GM12878 (cell line): Measurements from ENCODE around the gene CSRP2.

Experiments
- NFYB ChIP-seq: IDR thresholded peaks from 2 replicates; pipeline ENCODE4 v1.6.1; 2011; ENCODE audit warnings: low read depth, mild to moderate bottlenecking, low read length, improper control_type of control experiment, moderate library complexity; ENCODE audit not compliant: insufficient read depth
- SP1 ChIP-seq: IDR thresholded peaks from one replicate; pipeline ENCODE4 v1.6.1; 2011; ENCODE audit warnings: low read depth, low read length
- TARDBP ChIP-seq: IDR thresholded peaks from 2 replicates; pipeline ENCODE4 v1.6.1; 2016; ENCODE audit warnings: borderline replicate concordance
- ZNF217 ChIP-seq: fragments of 450-650 bp; IDR thresholded peaks from 2 replicates; pipeline ENCODE4 v1.6.1; 2017; ENCODE audit warnings: antibody characterized with exemption, mild to moderate bottlenecking

- TF ChIP-seq TARDBP (no peak), SP1 (no peak), NFYB (no peak), ZNF217 (no peak)
Observed at GRCh38 chr12:76878099-76878898, 520 bp downstream of the CSRP2 start.
